ENCODE data around the gene PRKAR1B. TPM values are rescaled to one million over a fixed set of nuclear protein-coding genes. Genes with fewer than 3 reads are reported as not detected.

The PRKAR1B gene
- total and polyA plus RNA-seq, 10 of the 15 experiments (the other 5 are each of a cell fraction or from before 2014, with no cell fraction given) = 1.4 to 45.6 (median 19.3) TPM

- TF ChIP-seq SIX5 (IDR thresholded peaks at IDR 0.05; ENCODE audit: low read depth, low read length, severe bottlenecking) = no peak
- TF ChIP-seq IKZF1 (conservative IDR thresholded peaks at IDR 0.05) = peak; percentile 73; the same call in 1 of the 2 replicates
- no peak for TF ChIP-seq NR2C2 (IDR thresholded peaks at IDR 0.05; ENCODE audit: borderline replicate concordance, control insufficient read depth, insufficient read length, low read depth)
- TF ChIP-seq ZNF622 (IDR thresholded peaks at IDR 0.05) = no peak
- TF ChIP-seq ESRRA (IDR thresholded peaks at IDR 0.05; ENCODE audit: low read length) = no peak
- no peak for TF ChIP-seq SREBF1 (IDR thresholded peaks at IDR 0.05; ENCODE audit: low read length)
- TF ChIP-seq, protein P1, sequence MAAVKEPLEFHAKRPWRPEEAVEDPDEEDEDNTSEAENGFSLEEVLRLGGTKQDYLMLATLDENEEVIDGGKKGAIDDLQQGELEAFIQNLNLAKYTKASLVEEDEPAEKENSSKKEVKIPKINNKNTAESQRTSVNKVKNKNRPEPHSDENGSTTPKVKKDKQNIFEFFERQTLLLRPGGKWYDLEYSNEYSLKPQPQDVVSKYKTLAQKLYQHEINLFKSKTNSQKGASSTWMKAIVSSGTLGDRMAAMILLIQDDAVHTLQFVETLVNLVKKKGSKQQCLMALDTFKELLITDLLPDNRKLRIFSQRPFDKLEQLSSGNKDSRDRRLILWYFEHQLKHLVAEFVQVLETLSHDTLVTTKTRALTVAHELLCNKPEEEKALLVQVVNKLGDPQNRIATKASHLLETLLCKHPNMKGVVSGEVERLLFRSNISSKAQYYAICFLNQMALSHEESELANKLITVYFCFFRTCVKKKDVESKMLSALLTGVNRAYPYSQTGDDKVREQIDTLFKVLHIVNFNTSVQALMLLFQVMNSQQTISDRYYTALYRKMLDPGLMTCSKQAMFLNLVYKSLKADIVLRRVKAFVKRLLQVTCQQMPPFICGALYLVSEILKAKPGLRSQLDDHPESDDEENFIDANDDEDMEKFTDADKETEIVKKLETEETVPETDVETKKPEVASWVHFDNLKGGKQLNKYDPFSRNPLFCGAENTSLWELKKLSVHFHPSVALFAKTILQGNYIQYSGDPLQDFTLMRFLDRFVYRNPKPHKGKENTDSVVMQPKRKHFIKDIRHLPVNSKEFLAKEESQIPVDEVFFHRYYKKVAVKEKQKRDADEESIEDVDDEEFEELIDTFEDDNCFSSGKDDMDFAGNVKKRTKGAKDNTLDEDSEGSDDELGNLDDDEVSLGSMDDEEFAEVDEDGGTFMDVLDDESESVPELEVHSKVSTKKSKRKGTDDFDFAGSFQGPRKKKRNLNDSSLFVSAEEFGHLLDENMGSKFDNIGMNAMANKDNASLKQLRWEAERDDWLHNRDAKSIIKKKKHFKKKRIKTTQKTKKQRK (IDR thresholded peaks at IDR 0.05; ENCODE audit: low read depth, low read length) = no peak
- TF ChIP-seq MAX (IDR thresholded peaks at IDR 0.05; ENCODE audit: low read depth, low read length) = peak; percentile 99
- no peak for TF ChIP-seq CTCF (IDR thresholded peaks at IDR 0.05 in 2 of 3, conservative IDR thresholded peaks at IDR 0.05 in 1 of 3; ENCODE audit: control insufficient read depth in 2 of 3, extremely low read depth in 1 of 3, insufficient read depth in 1 of 3, low read depth in 3 of 3, low read length in 3 of 3)
- no peak for TF ChIP-seq KLF5 (IDR thresholded peaks at IDR 0.05; ENCODE audit: partially characterized antibody)
- peak; percentile 62 for TF ChIP-seq NRF1 (conservative IDR thresholded peaks at IDR 0.05; ENCODE audit: low read depth, low read length)
- TF ChIP-seq, protein P2, sequence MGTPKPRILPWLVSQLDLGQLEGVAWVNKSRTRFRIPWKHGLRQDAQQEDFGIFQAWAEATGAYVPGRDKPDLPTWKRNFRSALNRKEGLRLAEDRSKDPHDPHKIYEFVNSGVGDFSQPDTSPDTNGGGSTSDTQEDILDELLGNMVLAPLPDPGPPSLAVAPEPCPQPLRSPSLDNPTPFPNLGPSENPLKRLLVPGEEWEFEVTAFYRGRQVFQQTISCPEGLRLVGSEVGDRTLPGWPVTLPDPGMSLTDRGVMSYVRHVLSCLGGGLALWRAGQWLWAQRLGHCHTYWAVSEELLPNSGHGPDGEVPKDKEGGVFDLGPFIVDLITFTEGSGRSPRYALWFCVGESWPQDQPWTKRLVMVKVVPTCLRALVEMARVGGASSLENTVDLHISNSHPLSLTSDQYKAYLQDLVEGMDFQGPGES (IDR thresholded peaks at IDR 0.05) = no peak
- peak; percentile 91 for TF ChIP-seq CREB1 (IDR thresholded peaks at IDR 0.05; ENCODE audit: low read depth)
- TF ChIP-seq PAX8 (IDR thresholded peaks at IDR 0.05) = no peak
- TF ChIP-seq BACH1 (IDR thresholded peaks at IDR 0.05; ENCODE audit: borderline replicate concordance) = 0 out of 2 replicates have a peak, but pooled peaks have one; percentile 40
- TF ChIP-seq STAT3 (IDR thresholded peaks at IDR 0.05; ENCODE audit: low read depth, low read length) = no peak
- no peak for TF ChIP-seq TARDBP (IDR thresholded peaks at IDR 0.05; ENCODE audit: borderline replicate concordance)
- TF ChIP-seq SREBF2 (IDR thresholded peaks at IDR 0.05; ENCODE audit: low read length) = no peak
- no peak for TF ChIP-seq KDM1A (IDR thresholded peaks at IDR 0.05; ENCODE audit: borderline replicate concordance)
- TF ChIP-seq, protein P3, sequence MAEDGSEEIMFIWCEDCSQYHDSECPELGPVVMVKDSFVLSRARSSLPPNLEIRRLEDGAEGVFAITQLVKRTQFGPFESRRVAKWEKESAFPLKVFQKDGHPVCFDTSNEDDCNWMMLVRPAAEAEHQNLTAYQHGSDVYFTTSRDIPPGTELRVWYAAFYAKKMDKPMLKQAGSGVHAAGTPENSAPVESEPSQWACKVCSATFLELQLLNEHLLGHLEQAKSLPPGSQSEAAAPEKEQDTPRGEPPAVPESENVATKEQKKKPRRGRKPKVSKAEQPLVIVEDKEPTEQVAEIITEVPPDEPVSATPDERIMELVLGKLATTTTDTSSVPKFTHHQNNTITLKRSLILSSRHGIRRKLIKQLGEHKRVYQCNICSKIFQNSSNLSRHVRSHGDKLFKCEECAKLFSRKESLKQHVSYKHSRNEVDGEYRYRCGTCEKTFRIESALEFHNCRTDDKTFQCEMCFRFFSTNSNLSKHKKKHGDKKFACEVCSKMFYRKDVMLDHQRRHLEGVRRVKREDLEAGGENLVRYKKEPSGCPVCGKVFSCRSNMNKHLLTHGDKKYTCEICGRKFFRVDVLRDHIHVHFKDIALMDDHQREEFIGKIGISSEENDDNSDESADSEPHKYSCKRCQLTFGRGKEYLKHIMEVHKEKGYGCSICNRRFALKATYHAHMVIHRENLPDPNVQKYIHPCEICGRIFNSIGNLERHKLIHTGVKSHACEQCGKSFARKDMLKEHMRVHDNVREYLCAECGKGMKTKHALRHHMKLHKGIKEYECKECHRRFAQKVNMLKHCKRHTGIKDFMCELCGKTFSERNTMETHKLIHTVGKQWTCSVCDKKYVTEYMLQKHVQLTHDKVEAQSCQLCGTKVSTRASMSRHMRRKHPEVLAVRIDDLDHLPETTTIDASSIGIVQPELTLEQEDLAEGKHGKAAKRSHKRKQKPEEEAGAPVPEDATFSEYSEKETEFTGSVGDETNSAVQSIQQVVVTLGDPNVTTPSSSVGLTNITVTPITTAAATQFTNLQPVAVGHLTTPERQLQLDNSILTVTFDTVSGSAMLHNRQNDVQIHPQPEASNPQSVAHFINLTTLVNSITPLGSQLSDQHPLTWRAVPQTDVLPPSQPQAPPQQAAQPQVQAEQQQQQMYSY (CRISPR knock-in tag; IDR thresholded peaks at IDR 0.05) = no peak
Measured at GRCh38 chr7:604001-604883, 122.8 kb downstream of the PRKAR1B start (continued).

Measured in GM12878 (cell line).